ENCODE data around the gene SET.

DNA sequence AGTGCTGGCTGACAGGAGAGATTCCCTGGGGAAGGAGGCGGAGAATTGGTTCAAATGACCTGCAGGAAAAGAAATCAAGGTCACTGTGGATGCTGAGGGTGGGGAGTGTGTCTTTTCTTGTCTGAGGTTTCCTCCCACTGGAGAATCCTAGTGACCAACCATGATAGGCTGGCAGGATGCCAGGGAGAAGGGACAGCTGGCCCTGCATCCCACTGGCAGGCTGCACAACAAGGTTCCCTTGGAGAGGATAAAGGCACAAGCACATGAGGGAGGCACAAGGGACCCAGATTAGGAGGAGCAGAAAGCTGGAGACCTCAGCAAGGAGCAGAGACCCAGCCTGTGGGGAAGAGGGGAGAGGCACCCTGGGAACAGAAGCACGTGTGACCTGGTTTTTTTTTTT lies 46.4 kb downstream of the SET start:
- TF ChIP-seq, protein P1, sequence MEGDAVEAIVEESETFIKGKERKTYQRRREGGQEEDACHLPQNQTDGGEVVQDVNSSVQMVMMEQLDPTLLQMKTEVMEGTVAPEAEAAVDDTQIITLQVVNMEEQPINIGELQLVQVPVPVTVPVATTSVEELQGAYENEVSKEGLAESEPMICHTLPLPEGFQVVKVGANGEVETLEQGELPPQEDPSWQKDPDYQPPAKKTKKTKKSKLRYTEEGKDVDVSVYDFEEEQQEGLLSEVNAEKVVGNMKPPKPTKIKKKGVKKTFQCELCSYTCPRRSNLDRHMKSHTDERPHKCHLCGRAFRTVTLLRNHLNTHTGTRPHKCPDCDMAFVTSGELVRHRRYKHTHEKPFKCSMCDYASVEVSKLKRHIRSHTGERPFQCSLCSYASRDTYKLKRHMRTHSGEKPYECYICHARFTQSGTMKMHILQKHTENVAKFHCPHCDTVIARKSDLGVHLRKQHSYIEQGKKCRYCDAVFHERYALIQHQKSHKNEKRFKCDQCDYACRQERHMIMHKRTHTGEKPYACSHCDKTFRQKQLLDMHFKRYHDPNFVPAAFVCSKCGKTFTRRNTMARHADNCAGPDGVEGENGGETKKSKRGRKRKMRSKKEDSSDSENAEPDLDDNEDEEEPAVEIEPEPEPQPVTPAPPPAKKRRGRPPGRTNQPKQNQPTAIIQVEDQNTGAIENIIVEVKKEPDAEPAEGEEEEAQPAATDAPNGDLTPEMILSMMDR (IDR thresholded peaks at IDR 0.05): no peak
- no peak for TF ChIP-seq POLR2A (IDR thresholded peaks at IDR 0.05)
